NT2/D1 (cell line): ENCODE measurements around the gene MTHFSD.

Experiments used
- DNase-seq: peaks from one replicate; pipeline ENCODE4 v3.0.0-alpha.2; 2011; ENCODE audit warnings: low read depth, low spot score
- H3K27me3 ChIP-seq: 2 replicates; pipeline ENCODE4 v1.6.0; 2011; ENCODE audit warnings: mild to moderate bottlenecking; ENCODE audit not compliant: insufficient read length, insufficient read depth
- H3K36me3 ChIP-seq: 2 replicates; pipeline ENCODE4 v1.6.1; 2011; ENCODE audit warnings: mild to moderate bottlenecking, low read length, mixed read lengths; ENCODE audit not compliant: insufficient read depth, insufficient read length
- H3K4me1 ChIP-seq: 2 replicates; pipeline ENCODE4 v1.5.1; 2011; ENCODE audit not compliant: insufficient read depth, insufficient read length
- H3K4me3 ChIP-seq: 2 replicates; pipeline ENCODE4 v1.5.1; 2011; ENCODE audit warnings: low read depth; ENCODE audit not compliant: insufficient read length
- H3K9ac ChIP-seq: 2 replicates; pipeline ENCODE4 v1.6.0; 2011; ENCODE audit warnings: low read depth; ENCODE audit not compliant: insufficient read length
- H3K9me3 ChIP-seq: 2 replicates; pipeline ENCODE4 v1.5.1; 2011; ENCODE audit warnings: mild to moderate bottlenecking, low read length; ENCODE audit not compliant: insufficient read depth
- SUZ12 ChIP-seq: IDR thresholded peaks from 2 replicates; pipeline ENCODE4 v1.6.1; 2011; ENCODE audit not compliant: insufficient read length, insufficient read depth; ENCODE audit errors: extremely low read depth
- YY1 ChIP-seq: IDR thresholded peaks from 2 replicates; pipeline ENCODE4 v1.6.1; 2011; ENCODE audit not compliant: insufficient read length, insufficient read depth
- ZNF274 ChIP-seq: IDR thresholded peaks from 2 replicates; pipeline ENCODE4 v1.6.1; 2011; ENCODE audit warnings: mild to moderate bottlenecking, low read depth, low read length

MTHFSD gene

DNA sequence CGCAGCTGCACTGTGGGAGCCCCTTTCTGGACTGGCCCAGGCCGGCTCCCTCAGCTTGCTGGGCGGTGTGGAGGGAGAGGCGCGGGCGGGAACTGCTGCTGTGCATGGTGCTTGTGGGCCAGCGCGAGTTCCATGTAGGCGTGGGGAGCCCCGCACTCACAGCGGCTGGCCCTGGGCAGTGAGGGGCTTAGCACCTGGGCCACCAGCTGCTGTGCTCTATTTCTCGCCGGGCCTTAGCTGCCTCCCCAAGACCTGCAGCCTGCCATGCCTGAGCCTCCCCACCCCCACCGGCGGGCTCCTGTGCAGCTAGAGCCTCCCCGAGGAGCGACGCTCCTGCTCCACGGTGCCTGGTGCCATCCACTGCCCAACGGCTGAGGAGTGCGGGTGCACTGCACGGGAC lies 1.7 kb downstream of the MTHFSD start:
- H3K9me3 ChIP-seq: 0 out of 2 replicates have a peak, but pooled peaks cover 5% of the 10 kb centered on the region
- no peak overlapping the region for H3K4me3 ChIP-seq
- H3K9ac ChIP-seq: no peak overlapping the region
- TF ChIP-seq SUZ12 (no peak), YY1 (no peak), ZNF274 (no peak)
- no peaks in the 10 kb centered on the region for H3K27me3 ChIP-seq
- no peak for DNase-seq
- no peaks in the 10 kb centered on the region for H3K4me1 ChIP-seq
- peaks cover 53% of the 10 kb centered on the region for H3K36me3 ChIP-seq

DNA sequence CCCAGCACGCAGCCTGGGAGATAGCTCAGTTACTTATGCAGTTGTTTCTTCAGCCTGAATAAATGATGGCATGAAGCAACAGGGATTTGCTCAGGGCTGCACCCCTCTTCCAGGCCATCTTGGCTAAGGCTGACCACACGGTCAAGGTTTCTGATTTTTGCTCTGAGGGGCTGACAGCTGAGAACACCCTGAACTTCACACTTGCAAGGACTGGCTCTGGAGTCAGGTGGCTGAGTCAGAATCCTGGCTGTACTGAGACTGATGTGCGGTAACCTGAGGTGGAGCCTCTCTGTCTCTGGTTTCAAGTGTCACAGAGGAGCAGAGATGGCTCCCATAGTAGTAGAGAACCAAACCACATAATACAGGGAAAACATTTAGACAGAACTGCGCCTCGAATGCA lies 4.8 kb downstream of the MTHFSD start:
- no peaks in the 10 kb centered on the region for H3K4me1 ChIP-seq
- H3K9ac ChIP-seq: no peak overlapping the region
- H3K9me3 ChIP-seq: 0 out of 2 replicates have a peak, but pooled peaks cover 5% of the 10 kb centered on the region
- H3K27me3 ChIP-seq: no peaks in the 10 kb centered on the region
- TF ChIP-seq SUZ12 (no peak), YY1 (no peak), ZNF274 (no peak)
- H3K36me3 ChIP-seq: peaks cover 84% of the 10 kb centered on the region
- no peak overlapping the region for H3K4me3 ChIP-seq
- DNase-seq: no peak

DNA sequence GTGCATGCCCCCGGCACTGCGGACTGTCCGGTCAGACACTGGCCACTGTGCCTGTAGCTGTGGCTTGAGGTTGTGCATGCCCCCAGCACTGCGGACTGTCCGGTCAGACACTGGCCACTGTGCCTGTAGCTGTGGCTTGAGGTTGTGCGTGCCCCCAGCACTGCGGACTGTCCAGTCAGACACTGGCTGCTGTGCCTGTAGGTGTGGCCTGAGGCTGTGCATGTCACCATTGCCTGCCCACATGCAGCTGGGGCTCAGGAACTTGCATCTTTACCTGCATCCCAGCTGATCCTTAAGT lies 5.2 kb downstream of the MTHFSD start:
- no peak for DNase-seq
- TF ChIP-seq YY1 (no peak), ZNF274 (no peak), SUZ12 (no peak)
- Histone ChIP-seq H3K4me1 (no peaks in the 10 kb centered on the region), H3K9ac (no peak overlapping the region), H3K4me3 (no peak overlapping the region), H3K27me3 (no peaks in the 10 kb centered on the region), H3K36me3 (peaks cover 88% of the 10 kb centered on the region), H3K9me3 (0 out of 2 replicates have a peak, but pooled peaks cover 5% of the 10 kb centered on the region)

DNA sequence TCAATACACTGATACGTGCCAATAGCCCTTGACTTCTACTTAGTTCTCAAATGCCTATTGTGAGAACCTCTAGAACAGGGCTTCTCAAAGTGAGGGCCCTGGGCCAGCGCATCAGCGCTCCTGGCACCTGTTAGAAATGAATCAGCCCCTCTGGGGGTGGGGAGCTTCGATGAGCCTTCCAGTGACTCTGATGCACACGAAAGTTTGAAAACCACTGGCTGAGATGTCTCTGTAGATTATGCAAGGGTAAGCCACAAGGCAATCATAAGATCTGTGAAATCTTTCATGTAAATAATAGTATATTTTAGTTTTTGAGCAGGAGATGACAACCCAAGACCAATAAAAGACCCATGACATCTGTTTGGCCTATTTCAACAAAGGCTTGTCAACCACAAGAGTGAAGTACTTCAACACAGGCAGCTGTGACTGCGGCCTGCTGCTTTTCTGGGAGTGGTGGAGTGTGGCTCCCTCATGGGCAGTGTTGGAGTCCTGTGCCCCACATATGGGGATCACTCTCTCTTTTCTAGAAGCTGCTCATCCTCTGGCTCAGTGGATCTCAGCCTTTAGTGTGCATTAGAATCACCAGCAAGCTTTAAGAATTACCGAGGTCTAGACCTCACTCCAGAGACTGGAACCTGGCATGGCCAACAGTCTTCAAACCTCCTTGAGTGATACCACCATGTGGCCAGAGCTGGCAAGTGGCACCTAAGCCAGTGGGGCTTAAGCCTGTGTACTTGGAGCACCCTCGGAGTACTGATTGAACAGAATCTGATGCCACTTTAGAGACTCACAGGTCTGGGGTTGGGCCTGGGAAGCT lies 5.8 kb downstream of the MTHFSD start:
- H3K27me3 ChIP-seq: no peaks in the 10 kb centered on the region
- H3K4me3 ChIP-seq: no peak overlapping the region
- 0 out of 2 replicates have a peak, but pooled peaks cover 5% of the 10 kb centered on the region for H3K9me3 ChIP-seq
- peaks cover 94% of the 10 kb centered on the region for H3K36me3 ChIP-seq
- H3K9ac ChIP-seq: no peak overlapping the region
- H3K4me1 ChIP-seq: no peaks in the 10 kb centered on the region
- DNase-seq: no peak
- TF ChIP-seq SUZ12: no peak
- TF ChIP-seq ZNF274: no peak
- no peak for TF ChIP-seq YY1

DNA sequence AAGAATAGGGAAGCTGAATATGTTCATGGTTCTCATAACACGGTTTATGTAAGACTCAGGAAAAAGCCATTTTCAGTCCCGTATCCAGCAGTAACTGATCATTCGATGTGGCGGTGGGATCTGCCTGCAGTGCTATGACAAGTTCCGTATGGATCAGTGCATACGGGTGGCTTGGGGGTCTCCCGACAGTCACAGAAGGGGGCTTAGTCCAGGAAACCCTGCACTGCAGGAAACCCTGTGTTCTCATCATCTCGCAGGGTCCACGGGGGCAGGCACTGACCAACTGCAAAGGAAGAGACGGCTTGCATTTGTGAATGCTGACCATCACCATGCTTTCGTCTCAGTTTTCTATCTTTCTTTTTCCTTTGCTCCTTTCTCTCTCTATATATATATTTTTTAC lies 7.7 kb downstream of the MTHFSD start:
- Histone ChIP-seq H3K9ac (no peak overlapping the region), H3K36me3 (peaks cover 97% of the 10 kb centered on the region), H3K27me3 (no peaks in the 10 kb centered on the region), H3K4me3 (no peak overlapping the region), H3K9me3 (no peaks in the 10 kb centered on the region), H3K4me1 (no peaks in the 10 kb centered on the region)
- no peak for TF ChIP-seq ZNF274
- TF ChIP-seq YY1: no peak
- no peak for TF ChIP-seq SUZ12
- no peak for DNase-seq

DNA sequence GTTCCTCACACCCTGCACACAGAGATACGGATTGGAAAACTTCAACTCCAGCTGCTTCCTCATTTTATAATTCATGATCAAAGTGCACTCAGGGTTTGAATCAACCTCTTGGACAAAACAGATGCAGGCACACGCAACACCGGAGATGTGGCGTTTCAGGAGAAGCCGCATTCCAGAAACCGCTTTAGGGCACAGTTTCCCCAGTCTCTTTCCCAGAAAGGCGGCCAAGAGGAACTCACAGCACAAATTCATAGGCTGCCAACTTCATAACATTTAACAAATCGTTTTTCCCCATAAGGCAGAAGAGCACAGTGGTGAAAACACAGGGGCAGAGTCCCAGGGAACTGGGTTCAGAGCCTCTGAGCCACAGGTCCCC lies 8.4 kb downstream of the MTHFSD start:
- Histone ChIP-seq H3K9me3 (no peaks in the 10 kb centered on the region), H3K9ac (no peak overlapping the region), H3K4me3 (no peak overlapping the region), H3K4me1 (no peaks in the 10 kb centered on the region), H3K36me3 (peaks cover 97% of the 10 kb centered on the region), H3K27me3 (no peaks in the 10 kb centered on the region)
- no peak for DNase-seq
- TF ChIP-seq ZNF274: no peak
- no peak for TF ChIP-seq SUZ12
- TF ChIP-seq YY1: no peak

DNA sequence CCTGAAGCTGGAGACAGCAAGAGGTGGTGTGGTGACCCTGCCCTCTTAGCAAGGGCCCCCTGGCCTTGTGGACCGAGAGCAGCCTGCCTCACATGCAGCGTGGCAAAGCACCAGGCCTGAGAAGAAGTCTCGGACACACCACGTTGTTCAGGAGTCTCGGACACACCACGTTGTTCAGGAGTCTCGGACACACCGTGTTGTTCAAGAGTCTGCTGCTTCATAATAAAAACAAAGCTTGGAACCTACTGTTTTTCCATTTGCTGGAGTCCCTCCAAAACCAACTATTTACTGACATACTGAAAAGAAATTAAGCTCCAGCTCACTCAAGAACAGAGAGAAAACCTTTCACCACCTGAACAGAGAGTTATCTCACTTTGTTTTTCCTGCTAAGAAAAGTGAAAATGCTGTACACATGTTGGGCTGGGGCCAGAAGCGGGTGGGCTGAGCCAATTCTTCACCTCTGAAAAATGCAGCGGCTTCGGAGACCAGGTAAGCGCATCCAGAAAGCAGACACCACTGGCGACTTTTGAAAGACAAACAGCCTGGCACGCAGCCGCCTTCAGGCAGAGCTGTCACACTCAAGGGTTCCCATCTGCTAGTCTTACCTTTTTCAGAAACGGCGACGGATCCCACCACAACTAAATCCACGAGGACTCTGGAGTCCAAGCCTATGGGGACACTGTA lies 8.9 kb downstream of the MTHFSD start:
- Histone ChIP-seq H3K4me3 (no peak overlapping the region), H3K4me1 (no peaks in the 10 kb centered on the region), H3K27me3 (no peaks in the 10 kb centered on the region), H3K36me3 (peaks cover 97% of the 10 kb centered on the region), H3K9me3 (no peaks in the 10 kb centered on the region), H3K9ac (no peak overlapping the region)
- DNase-seq: no peak
- TF ChIP-seq SUZ12 (no peak), YY1 (no peak), ZNF274 (no peak)
